GM12801 (cell line): ENCODE results near the gene ARHGEF7.

ENCODE experiments used
- TF ChIP-seq, protein P1 (sequence below): IDR thresholded peaks from one replicate; pipeline ENCODE4 v1.5.1; 2011; ENCODE audit warnings: control low read depth; ENCODE audit not compliant: insufficient read length; ENCODE audit errors: extremely low read depth

The ARHGEF7 gene

DNA sequence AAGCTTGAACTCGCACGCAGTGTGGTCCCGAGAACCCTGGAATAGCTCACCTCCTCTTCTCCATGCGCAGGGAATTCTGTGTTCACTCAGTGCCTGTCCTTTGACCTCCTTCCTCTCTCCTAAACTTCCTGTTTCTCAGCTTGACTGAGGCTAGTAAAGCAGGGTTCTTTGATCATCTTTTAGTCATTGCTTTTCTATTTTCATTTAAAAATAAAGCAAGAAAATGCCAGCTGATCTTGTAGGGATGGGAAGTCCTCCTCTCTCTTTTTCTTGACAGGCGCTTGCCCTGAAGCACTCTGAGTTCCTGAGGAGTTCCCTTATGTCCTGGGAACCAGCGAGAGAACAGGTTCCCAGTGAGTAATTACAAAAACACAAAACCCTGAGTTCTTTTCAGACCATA, 62.8 kb downstream of the ARHGEF7 start:
- TF ChIP-seq, protein P1, sequence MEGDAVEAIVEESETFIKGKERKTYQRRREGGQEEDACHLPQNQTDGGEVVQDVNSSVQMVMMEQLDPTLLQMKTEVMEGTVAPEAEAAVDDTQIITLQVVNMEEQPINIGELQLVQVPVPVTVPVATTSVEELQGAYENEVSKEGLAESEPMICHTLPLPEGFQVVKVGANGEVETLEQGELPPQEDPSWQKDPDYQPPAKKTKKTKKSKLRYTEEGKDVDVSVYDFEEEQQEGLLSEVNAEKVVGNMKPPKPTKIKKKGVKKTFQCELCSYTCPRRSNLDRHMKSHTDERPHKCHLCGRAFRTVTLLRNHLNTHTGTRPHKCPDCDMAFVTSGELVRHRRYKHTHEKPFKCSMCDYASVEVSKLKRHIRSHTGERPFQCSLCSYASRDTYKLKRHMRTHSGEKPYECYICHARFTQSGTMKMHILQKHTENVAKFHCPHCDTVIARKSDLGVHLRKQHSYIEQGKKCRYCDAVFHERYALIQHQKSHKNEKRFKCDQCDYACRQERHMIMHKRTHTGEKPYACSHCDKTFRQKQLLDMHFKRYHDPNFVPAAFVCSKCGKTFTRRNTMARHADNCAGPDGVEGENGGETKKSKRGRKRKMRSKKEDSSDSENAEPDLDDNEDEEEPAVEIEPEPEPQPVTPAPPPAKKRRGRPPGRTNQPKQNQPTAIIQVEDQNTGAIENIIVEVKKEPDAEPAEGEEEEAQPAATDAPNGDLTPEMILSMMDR = no peak

- TF ChIP-seq, protein P1 = no peak
These were observed 63.3 kb downstream of the ARHGEF7 start for GRCh38 chr13:111178402-111178801.

GRCh38 chr13:111179908-111180760, 65.0 kb downstream of the ARHGEF7 start:
- TF ChIP-seq, protein P1 = no peak

DNA sequence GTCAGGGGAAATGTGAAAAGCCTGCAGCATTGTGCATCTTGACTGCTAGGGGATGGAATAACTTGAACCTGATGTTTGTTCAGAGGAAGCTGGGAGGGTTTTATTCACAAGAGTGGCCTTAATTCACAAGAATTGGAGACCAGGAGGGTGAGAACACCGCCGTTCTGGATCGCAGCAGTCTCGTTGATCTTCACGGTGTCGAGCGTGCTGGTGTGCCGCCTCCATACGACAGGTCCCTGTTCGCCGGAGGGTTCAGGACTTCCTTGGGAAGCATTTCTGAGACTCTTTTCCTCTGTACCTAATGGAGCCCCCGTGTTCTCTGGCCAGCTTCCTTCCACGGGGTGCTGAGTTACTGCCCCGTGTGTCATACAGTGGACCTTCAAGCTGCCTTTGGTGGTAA, 66.9 kb downstream of the ARHGEF7 start:
- TF ChIP-seq, protein P1 = no peak

DNA sequence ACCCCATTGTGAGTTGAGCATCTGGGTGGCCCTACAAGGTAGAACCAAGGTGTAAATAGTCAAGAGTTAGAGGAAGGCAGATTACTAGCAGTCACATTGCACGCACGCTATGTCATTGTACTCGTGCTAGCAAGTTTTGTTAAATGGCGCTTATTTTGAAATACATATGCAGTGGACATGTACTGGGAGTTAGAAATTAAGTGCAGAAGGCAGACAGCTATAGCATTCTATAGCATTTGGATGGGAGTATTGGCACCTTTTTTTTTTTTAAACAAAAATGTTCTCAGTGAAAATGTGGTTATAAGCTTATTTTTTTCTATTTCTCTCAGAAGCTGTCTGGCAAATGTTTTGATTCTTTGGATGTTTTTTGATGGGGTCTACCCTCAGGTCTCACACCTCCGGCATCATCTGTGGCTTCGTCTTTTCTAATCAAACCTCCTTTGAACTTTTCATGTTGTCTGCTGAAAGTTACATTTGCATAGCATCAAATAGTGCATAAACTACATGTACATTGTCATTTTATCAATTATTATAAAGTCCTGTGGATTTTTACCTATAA, 68.1 kb downstream of the ARHGEF7 start:
- TF ChIP-seq, protein P1 = no peak

DNA sequence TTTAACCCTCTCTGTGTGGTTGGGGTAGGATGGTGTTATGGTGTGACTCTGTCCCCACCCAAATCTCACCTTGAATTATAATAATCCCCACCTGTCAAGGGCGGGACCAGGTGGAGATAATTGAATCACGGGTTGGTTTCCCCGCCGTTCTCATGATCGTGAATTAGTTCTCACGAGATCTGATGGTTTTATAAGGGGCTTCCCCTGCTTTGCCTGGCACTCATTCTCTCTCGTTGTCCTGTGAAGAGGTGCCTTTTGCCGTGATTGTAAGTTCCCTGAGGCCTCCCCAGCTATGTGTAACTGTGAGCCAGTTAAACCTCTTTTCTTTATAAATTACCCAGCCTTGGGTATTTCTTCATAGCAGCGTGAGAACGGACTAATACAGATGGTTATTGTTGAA, 68.8 kb downstream of the ARHGEF7 start:
- TF ChIP-seq, protein P1 = no peak

GRCh38 chr13:111184458-111185401, 69.6 kb downstream of the ARHGEF7 start:
- TF ChIP-seq, protein P1 = no peak
